Left cardiac atrium (tissue), 4 donors: ENCODE measurements around the gene GPR137. TPM values are rescaled to one million over a fixed set of nuclear protein-coding genes. Genes with fewer than 3 reads are reported as not detected.

Source experiments
- ATAC-seq, 2 donors: fragments of 200-7000 bp; cut with Tn5 transposase; one replicate each; pipeline ENCODE4 v1.9.1; 2020; ENCODE audit warnings: mild to moderate bottlenecking in 2 of 2, moderate library complexity in 2 of 2
- DNase-seq: peaks from one replicate; pipeline ENCODE4 v3.0.0-alpha.2; 2020
- intact Hi-C, 2 donors: fragments of 100-400 bp; cut with DNase I; formaldehyde crosslinking; loops; one replicate each; pipeline versions ENCODE4 v1.14.1 to v1.15.1; 2022 to 2023
- total RNA-seq, 2 donors: library from RNA; stranded (reverse); fragmentation: NEBNext Ultra II Directional; extraction: Animal tissue kit (Norgen Biotek cat#: 25700); gene quantifications; one replicate each; pipeline ENCODE4 v1.2.1, GENCODE V29; 2021
- donor health status: DM: no; HTN: yes; CAD: no.
- donor health status: DM: no; HTN: yes; CAD: no; lungs with severe emphysema.
- donor health status: DM: yes; HTN: yes; CAD: no.
- donor health status: Dilated cardiomyopathy.

GPR137 gene
- total RNA-seq, 2 donors from 2014 or later: 31.6 to 32.6 TPM

- intact Hi-C loops: no loop called here
- peak in 1 of 2 donors; percentile 23 for ATAC-seq
- DNase-seq: no peak
Observed at GRCh38 chr11:64276653-64277431, 8.8 kb upstream of the GPR137 start.

- intact Hi-C loops: no loop called here
- DNase-seq (no peak), ATAC-seq (no peak)
Observed at GRCh38 chr11:64278576-64279190, 7.0 kb upstream of the GPR137 start.

DNA sequence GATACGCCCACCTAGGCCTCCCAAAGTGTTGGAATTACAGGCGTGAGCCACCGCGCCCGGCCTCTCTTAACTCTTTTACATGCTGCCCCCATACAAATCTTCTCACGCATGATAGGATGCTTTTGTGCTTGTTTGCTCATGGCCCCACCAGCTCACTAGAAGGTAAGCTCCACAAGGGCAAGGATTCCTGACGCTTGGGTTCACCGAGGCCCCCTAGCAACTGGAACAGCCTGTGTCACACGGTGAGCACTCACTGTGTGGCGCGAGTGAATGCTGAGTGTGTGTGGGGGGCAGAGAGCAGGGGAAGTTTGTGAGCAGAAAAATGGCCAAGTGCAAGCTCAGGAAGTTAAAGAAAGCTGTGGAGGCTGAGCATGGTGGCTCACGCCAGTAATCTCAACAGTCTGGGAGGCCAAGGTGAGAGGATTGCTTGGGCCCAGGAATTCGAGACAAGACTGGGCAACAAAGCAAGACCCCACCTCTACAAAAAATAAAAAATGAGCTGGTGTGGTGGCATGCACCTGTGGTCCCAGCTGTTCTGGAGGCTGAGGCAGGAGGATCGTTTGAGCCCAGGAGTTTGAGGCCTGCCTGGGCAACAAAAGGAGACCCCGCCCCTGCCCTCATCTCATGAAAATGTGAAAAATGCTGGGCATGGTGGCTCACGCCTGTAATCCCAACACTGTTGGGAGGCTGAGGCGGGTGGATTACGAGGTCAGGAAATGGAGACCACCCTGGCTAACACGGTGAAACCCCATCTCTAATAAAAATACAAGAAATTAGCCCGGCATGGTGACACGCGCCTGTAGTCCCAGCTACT lies 3.5 kb upstream of the GPR137 start:
- DNase-seq (no peak), ATAC-seq (no peak)
- intact Hi-C loops: no loop called here

- intact Hi-C loops: no loop called here
- DNase-seq: no peak
- no peak for ATAC-seq
Observed at GRCh38 chr11:64283092-64283491, 2.6 kb upstream of the GPR137 start.

- ATAC-seq (peak; percentile 92 to 94), DNase-seq (peak; percentile 96)
- intact Hi-C loops: no loop called here
Observed at GRCh38 chr11:64284048-64284961, 1.3 kb upstream of the GPR137 start, which contains the start of gene BAD. Gene BAD, minus strand, starts transcription at chr11:64284665. Its CDS starts 297 bp downstream, at chr11:64284368.

- no peak for DNase-seq
- peak in 1 of 2 donors; percentile 0 for ATAC-seq
- intact Hi-C loops: loop anchor here in 1 of 2 donors (1.0 kb wide), 1 partner anchor 16 kb away; no protein-coding TSS in a partner anchor
Observed at GRCh38 chr11:64285885-64286800, 495 bp downstream of the GPR137 start.

GRCh38 chr11:64286801-64287159 lies 1.1 kb downstream of the GPR137 start:
- DNase-seq (no peak), ATAC-seq (no peak)
- intact Hi-C loops: no loop called here

- intact Hi-C loops: no loop called here
- ATAC-seq (no peak), DNase-seq (no peak)
Observed at GRCh38 chr11:64287676-64288352, 2.2 kb downstream of the GPR137 start.

DNA sequence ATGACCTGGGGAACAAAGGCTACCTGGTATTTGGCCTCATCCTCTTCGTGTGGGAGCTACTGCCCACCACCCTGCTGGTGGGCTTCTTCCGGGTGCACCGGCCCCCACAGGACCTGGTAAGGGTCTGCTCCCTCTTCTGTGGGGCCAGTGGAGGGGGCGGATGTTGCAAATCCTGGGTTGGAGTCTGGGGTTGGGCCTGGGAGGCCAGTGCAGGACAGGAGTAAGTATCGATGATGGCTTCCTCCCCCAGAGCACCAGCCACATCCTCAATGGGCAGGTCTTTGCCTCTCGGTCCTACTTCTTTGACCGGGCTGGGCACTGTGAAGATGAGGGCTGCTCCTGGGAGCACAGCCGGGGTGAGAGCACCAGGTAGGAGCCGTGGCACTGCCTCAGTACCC lies 2.7 kb downstream of the GPR137 start:
- ATAC-seq (no peak), DNase-seq (no peak)
- intact Hi-C loops: no loop called here

DNA sequence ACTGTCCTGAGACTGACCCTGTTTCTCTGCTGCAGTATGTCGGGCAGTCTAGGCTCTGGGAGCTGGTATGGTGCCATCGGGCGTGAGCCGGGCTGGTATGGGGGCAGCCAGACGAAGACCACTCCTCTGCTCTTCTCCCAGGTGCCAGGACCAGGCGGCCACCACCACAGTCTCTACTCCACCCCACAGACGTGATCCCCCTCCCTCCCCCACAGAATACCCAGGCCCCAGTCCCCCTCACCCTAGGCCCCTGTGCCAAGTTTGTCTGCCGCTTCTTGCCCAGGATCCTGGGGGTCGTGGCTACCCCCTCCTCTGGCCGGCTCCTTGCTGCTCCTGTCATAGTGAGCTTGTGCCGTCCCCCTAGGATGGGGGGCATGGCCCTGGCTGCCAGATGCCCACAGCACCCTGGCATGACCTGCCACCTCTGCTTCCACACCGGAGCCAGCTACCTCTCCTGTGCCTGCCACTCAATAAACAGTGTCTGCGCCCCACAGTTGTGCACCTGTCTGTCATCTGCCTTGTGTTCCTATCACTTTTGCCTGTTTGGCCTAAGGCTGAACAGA lies 3.4 kb downstream of the GPR137 start:
- intact Hi-C loops: no loop called here
- ATAC-seq: no peak
- DNase-seq: no peak

- intact Hi-C loops: no loop called here
- DNase-seq (no peak), ATAC-seq (no peak)
Observed at GRCh38 chr11:64290352-64291261, 5.0 kb downstream of the GPR137 start.

DNA sequence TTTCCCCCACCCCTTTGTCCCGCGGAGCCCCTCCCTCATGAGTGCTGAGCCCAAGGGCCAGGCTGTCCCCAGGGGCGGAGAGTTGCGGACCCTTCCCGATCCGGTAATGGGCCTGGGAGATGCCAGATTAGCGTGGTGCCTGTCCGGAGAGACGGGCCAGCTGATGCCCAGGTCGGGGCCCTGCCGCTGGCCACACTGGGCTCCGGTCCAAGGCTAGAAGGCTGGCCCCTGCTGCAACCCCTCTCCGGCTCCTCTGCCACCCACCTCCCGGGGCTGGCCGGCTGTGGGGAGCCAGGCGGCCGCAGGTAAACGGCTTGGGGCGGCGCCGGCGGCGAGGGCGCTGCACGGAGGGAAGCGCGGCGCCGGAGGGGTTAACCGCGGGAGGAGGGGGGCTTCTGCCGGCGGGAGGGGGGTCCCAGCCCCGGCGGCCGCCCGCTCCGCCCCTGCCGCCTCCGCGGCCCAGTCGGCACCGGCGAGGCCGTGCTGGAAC lies 5.7 kb downstream of the GPR137 start, which contains the start of gene KCNK4:
KCNK4 (plus strand) TSS at position 41 of the 490 bp plus-strand sequence. CDS start 1,717 bp downstream, outside the sequence.
- no peak for DNase-seq
- ATAC-seq: no peak
- intact Hi-C loops: no loop called here

- ATAC-seq (peak in 1 of 2 donors; percentile 23), DNase-seq (no peak)
- intact Hi-C loops: no loop called here
Observed at GRCh38 chr11:64291752-64292459, 6.3 kb downstream of the GPR137 start.

DNA sequence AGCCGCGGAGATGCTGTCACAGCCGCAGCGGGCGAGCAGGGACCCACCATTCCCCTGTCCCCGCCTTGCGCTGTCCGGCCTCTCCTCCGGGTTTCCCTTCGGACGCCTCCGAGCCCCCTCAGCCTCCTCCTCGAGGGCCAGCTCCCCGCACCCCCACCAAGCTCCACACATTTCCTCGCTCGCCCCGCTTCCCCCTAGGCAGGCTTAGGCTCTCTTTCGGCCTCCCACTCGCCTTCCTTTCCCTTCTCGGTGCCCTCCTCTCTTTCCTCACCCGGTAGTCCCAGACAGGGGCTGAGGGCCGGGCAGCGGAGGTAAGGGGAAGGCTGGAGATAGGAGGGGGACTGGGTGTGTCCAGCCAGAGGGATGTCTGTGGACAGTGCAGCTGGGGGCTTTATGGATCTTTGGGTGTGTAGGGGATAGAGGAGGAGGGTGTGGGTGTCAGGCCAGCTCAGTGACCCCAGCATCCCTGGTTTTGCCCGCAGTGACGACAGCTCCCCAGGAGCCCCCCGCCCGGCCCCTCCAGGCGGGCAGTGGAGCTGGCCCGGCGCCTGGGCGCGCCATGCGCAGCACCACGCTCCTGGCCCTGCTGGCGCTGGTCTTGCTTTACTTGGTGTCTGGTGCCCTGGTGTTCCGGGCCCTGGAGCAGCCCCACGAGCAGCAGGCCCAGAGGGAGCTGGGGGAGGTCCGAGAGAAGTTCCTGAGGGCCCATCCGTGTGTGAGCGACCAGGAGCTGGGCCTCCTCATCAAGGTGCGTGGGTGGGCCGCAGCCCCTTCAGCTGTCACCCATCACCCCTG lies 7.0 kb downstream of the GPR137 start:
- DNase-seq (no peak), ATAC-seq (no peak)
- intact Hi-C loops: no loop called here
